GM12878 (cell line): ENCODE results near the gene INPP4B.

Experiments
- ESRRA ChIP-seq: IDR thresholded peaks from 2 replicates; pipeline ENCODE4 v1.6.1; 2012; ENCODE audit warnings: mild to moderate bottlenecking, low read length, improper control_type of control experiment
- YY1 ChIP-seq: IDR thresholded peaks from 2 replicates; pipeline ENCODE4 v1.6.1; 2011; ENCODE audit warnings: low read depth, mild to moderate bottlenecking, low read length
- TF ChIP-seq, protein P1 (sequence below), 3 experiments: IDR thresholded peaks in 2 of 3; conservative IDR thresholded peaks in 1 of 3; 2 replicates each; pipeline ENCODE4 v1.5.1; 2011; ENCODE audit warnings: low read depth in 3 of 3, low read length in 3 of 3, mild to moderate bottlenecking in 3 of 3, control low read depth in 2 of 3, moderate library complexity in 2 of 3, inconsistent platforms in 1 of 3, mixed read lengths in 1 of 3; ENCODE audit not compliant: control insufficient read depth in 2 of 3, insufficient read depth in 1 of 3; ENCODE audit errors: extremely low read depth in 1 of 3

DNA sequence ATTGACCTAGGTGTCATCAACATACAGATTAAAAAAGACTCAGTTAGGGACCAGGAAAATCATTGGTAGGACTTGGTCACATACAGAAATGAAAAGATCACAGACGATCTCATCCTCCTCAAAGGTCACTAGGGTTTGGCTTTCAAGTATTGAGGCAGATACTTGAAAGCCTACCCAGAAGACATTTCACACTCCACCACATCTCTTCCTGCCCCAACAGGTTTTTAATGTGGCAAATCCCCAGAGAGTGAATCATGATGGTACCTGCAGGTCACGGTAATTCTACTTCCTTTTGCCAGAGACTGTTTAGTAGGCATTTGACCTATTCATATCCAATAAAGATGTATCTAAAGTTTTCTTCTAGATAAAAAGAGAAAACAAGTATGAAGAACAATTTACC is 44.1 kb downstream of the INPP4B start:
- no peak for TF ChIP-seq YY1
- TF ChIP-seq, protein P1, sequence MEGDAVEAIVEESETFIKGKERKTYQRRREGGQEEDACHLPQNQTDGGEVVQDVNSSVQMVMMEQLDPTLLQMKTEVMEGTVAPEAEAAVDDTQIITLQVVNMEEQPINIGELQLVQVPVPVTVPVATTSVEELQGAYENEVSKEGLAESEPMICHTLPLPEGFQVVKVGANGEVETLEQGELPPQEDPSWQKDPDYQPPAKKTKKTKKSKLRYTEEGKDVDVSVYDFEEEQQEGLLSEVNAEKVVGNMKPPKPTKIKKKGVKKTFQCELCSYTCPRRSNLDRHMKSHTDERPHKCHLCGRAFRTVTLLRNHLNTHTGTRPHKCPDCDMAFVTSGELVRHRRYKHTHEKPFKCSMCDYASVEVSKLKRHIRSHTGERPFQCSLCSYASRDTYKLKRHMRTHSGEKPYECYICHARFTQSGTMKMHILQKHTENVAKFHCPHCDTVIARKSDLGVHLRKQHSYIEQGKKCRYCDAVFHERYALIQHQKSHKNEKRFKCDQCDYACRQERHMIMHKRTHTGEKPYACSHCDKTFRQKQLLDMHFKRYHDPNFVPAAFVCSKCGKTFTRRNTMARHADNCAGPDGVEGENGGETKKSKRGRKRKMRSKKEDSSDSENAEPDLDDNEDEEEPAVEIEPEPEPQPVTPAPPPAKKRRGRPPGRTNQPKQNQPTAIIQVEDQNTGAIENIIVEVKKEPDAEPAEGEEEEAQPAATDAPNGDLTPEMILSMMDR (IDR thresholded peaks at IDR 0.05 in 2 of 3, conservative IDR thresholded peaks at IDR 0.05 in 1 of 3; ENCODE audit: control insufficient read depth in 2 of 3, extremely low read depth in 1 of 3, insufficient read depth in 1 of 3, low read depth in 3 of 3, low read length in 3 of 3): no peak
- no peak for TF ChIP-seq ESRRA
